Stimulated activated CD4-positive, alpha-beta T cell treated with anti-CD3 and anti-CD28 coated beads, TNF-alpha, amount 100 ng/mL, for 24 hours (primary cell): ENCODE measurements around the gene MAGEB18.

Experiments used
- DNase-seq, 3 experiments: peaks; one replicate each; pipeline ENCODE4 v3.0.0-alpha.2; 2020; ENCODE audit warnings: low read depth in 3 of 3

The MAGEB18 gene

DNA sequence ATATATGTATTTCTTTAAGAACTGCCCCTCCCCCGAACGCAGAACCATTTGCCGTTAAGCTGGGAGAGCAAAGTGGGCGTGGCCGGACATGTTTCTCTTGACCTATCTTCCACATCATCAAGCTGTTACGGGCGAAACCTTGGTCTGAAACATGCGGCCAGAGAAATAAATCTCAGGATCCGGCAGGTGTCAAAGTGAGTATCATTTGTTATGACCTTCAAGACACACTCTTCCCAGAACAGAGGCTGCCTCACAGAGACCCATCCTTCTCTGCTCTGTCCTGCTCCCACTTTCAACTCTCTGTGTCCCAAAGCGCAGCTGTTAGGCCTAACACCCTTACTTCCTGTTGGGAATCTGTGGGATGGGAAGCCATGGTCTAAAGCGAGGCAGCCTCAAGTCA is at the start of gene MAGEB18:
Gene MAGEB18 (plus strand): TSS at position 70 of the 400 bp plus-strand sequence. CDS start 643 bp downstream, outside the sequence.
- DNase-seq = no peak

DNA sequence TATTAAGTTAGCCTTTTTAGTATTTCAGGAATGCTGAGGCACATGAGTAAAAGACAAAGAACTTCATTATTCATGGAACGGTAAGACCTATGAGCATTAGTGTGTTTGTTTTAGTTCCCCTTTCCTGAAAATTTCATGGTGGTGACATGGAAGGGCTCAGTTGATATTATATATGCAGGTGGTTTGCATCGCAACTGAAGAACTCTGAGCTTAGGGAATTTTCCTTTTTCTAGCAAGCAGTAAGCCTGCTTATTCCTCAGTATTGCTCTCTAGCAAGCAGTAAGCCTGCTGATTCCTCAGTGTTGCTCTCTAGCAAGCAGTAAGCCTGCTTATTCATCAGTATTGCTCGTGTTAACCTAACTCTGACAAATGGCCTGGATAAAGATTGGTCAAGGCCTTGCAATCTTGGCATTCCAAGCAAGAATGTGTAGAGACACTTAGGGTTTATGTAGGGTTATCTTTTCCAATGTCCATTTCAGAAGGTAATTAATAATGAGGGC is 37.7 kb upstream of the MAGEB18 start:
- no peak for DNase-seq

DNA sequence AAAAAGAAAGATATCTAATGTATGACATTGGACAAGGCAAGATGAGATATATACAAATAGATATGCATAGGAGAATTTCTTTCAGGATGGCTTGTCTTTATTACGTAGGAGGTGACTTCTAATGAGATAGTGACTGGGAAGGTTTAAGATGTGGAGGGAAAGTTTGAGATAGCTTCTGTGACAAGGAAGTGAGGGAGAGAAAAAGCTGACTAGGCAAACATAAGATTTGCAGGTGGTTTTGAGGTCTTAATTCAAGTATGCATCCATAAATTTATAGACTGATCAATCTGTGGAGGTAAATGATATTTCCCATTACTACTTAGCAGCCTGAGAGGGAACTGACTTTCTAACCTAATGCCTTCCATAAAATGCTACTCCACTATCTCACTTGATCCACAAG is 29.0 kb upstream of the MAGEB18 start:
- no peak for DNase-seq

DNA sequence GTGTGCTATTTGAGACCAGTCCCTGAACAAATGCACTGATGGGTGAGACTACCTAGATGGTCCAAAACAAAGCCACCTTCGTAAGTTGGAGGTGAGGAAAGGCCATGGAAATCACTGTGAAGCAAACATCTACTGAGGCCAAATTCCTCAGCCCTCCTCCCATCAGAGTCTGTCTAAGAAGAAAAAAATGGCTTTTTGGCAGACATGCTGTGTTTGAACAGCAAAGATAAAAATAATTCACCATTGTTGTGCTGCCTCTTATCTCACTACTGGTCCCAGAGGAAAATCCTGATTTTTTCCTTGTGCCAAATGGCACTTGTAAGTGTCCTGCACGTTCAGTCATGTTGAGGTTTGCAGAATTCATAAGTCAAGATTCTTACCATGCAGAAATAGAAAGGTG is 7.9 kb downstream of the MAGEB18 start:
- DNase-seq = no peak

DNA sequence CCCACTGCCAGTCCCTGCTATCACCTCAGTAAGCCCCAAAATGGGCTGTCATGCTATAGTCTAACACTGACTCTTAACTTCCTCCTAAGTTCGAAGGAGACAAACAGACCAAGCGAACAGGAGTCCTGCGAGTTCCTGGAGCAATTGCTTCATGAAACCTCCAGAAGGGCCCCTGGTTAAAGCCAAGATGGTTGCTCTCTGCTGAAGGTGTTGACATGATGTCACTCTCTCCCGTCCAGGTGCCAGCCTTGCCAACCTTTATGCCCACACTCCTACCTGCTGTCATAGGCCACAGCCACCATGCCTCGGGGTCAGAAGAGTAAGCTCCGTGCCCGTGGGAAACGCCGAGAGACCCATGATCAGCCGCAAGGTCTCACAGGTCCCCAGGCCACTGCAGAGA is 22.2 kb downstream of the MAGEB18 start, which contains the start of gene MAGEB6B:
Gene MAGEB6B (plus strand): TSS at position 301 of the 400 bp plus-strand sequence. CDS start 0 bp downstream, at position 301.
- no peak for DNase-seq
